Peyer's patch (tissue), 4 donors: Measurements from ENCODE around the gene GALNT12.

ENCODE experiments used
- POLR2A ChIP-seq, 2 donors: fragments of 450-650 bp; IDR thresholded peaks; one replicate each; pipeline ENCODE4 v1.5.1; 2017; ENCODE audit warnings: antibody characterized with exemption in 2 of 2, mild to moderate bottlenecking in 2 of 2, moderate library complexity in 2 of 2
- TF ChIP-seq, protein P1 (sequence below), 6 experiments: fragments of 450-650 bp in 4 of 6; fragments of 200-600 bp in 2 of 6; sonication (generic) in 1 of 6; IDR thresholded peaks; one replicate each; pipeline ENCODE4 v1.5.1; 2017 to 2019; ENCODE audit warnings: antibody characterized with exemption in 6 of 6, mild to moderate bottlenecking in 3 of 6, moderate library complexity in 1 of 6

DNA sequence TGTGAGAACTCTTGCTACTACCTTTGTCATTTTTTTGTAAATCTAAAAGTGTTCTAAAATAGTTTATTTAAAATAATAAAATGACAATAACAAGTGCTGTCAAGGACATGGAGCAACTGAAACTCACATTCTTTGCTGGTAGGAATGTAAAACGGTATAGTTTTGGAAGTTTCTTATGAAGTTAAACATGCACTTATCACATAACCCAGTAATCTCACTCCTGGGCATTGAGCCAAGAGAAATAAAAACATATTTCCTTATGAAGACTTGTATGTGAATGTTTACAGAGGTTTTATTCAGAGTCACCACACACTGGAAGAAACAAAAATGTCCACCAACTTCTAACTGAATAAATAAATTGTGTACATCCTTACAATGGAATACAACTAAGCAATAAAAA lies 90.3 kb downstream of the GALNT12 start:
- TF ChIP-seq, protein P1, sequence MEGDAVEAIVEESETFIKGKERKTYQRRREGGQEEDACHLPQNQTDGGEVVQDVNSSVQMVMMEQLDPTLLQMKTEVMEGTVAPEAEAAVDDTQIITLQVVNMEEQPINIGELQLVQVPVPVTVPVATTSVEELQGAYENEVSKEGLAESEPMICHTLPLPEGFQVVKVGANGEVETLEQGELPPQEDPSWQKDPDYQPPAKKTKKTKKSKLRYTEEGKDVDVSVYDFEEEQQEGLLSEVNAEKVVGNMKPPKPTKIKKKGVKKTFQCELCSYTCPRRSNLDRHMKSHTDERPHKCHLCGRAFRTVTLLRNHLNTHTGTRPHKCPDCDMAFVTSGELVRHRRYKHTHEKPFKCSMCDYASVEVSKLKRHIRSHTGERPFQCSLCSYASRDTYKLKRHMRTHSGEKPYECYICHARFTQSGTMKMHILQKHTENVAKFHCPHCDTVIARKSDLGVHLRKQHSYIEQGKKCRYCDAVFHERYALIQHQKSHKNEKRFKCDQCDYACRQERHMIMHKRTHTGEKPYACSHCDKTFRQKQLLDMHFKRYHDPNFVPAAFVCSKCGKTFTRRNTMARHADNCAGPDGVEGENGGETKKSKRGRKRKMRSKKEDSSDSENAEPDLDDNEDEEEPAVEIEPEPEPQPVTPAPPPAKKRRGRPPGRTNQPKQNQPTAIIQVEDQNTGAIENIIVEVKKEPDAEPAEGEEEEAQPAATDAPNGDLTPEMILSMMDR (IDR thresholded peaks at IDR 0.05) = no peak
- TF ChIP-seq POLR2A (IDR thresholded peaks at IDR 0.05) = no peak
